Ascending aorta (tissue), 2 donors: ENCODE results near the gene PCSK5. TPM values are rescaled to one million over a fixed set of nuclear protein-coding genes. Genes with fewer than 3 reads are reported as not detected.
A peak's percentile ranks its signal among the peaks of the same experiment; 100 is the strongest.

Experiments used
- DNase-seq, 2 donors: peaks; one replicate each; pipeline ENCODE4 v3.0.0-alpha.2; 2019; ENCODE audit warnings: low spot score in 2 of 2
- H3K27ac ChIP-seq, 2 donors: fragments of 200-600 bp; sonication (generic); one replicate each; pipeline ENCODE4 v1.5.1; 2016 to 2017; ENCODE audit warnings: mild to moderate bottlenecking in 1 of 2
- H3K27me3 ChIP-seq: fragments of 200-600 bp; sonication (generic); one replicate; pipeline ENCODE4 v1.5.1; 2017
- H3K36me3 ChIP-seq, 2 donors: fragments of 200-600 bp; sonication (generic); one replicate each; pipeline ENCODE4 v1.5.1; 2016
- H3K4me1 ChIP-seq, 2 donors: fragments of 200-600 bp; sonication (generic); one replicate each; pipeline ENCODE4 v1.5.1; 2016 to 2017; ENCODE audit warnings: mild to moderate bottlenecking in 1 of 2
- H3K4me3 ChIP-seq, 2 donors: fragments of 200-600 bp; sonication (generic); one replicate each; pipeline ENCODE4 v1.5.1; 2016 to 2017; ENCODE audit warnings: mild to moderate bottlenecking in 1 of 2
- H3K9me3 ChIP-seq, 2 donors: fragments of 200-600 bp; sonication (generic); one replicate each; pipeline ENCODE4 v1.5.1; 2016
- intact Hi-C: fragments of 100-400 bp; cut with DNase I; formaldehyde crosslinking; loops from one replicate; pipeline ENCODE4 v1.15.1; 2023
- total RNA-seq: library from RNA; depleted of rRNA; stranded (reverse); fragments of >200 nt; gene quantifications from one replicate; pipeline ENCODE4 v1.1.0, GENCODE V29; 2016
- TF ChIP-seq, protein P1 (sequence below), 3 experiments: fragments of 200-600 bp in 2 of 3; fragments of 450-650 bp in 1 of 3; sonication (generic) in 2 of 3; IDR thresholded peaks; one replicate each; pipeline ENCODE4 v1.5.1; 2016 to 2019; ENCODE audit warnings: antibody characterized with exemption in 3 of 3, mild to moderate bottlenecking in 1 of 3, moderate library complexity in 1 of 3

PCSK5 gene
- total RNA-seq, 1 donor from 2014 or later: 66.3 TPM

DNA sequence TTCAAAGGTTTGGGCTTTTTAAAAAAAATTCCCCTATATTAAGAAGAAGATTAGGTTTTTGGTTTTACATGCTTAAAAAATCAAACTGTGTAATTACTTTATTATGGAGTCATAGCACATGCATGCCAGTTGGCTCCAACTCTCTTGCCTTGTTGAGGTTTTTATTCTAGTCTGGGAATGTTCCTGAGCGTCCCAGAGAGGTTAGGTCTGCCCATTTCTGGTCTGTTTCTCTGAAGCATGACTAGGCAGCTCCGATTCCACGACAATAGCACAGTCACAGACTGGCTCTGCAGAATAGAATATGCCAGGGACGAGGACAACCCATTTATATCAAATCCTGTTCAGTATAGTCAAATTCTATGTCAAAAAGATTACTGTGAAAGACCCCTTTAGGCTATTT, 217.0 kb downstream of the PCSK5 start:
- Histone ChIP-seq H3K9me3 (no peaks in the 10 kb centered on the region), H3K27me3 (no peaks in the 10 kb centered on the region), H3K36me3 (no peaks in the 10 kb centered on the region), H3K4me3 (no peak overlapping the region), H3K27ac (peak overlapping the region; percentile 84 to 87), H3K4me1 (peaks cover 17 to 52% of the 10 kb centered on the region in 2 donors)
- intact Hi-C loops: loop anchor here (5.0 to 10.0 kb wide), 2 partner anchors 215 to 453 kb away; partner anchors contain the start of gene PCSK5
- TF ChIP-seq, protein P1, sequence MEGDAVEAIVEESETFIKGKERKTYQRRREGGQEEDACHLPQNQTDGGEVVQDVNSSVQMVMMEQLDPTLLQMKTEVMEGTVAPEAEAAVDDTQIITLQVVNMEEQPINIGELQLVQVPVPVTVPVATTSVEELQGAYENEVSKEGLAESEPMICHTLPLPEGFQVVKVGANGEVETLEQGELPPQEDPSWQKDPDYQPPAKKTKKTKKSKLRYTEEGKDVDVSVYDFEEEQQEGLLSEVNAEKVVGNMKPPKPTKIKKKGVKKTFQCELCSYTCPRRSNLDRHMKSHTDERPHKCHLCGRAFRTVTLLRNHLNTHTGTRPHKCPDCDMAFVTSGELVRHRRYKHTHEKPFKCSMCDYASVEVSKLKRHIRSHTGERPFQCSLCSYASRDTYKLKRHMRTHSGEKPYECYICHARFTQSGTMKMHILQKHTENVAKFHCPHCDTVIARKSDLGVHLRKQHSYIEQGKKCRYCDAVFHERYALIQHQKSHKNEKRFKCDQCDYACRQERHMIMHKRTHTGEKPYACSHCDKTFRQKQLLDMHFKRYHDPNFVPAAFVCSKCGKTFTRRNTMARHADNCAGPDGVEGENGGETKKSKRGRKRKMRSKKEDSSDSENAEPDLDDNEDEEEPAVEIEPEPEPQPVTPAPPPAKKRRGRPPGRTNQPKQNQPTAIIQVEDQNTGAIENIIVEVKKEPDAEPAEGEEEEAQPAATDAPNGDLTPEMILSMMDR (IDR thresholded peaks at IDR 0.05): no peak
- peak; percentile 35 to 90 for DNase-seq

DNA sequence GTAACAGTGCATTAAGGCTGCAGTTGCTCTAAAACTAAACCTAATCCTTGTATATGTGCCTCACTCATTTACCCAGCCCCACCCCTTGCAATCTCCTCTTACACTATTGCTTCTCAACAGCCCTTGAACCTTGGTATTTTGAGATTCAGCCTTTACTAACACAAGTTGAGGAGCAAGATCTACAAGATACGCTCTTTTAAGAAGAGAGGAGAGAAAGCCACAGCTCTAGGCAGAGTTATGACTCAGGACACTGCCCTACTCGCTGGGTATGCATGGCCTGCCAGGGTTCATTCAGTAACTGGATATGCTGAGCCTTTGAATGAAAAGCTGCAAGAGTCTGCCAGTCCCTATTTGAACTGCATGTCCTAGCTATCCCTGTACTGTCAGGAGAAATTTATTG, 219.5 kb downstream of the PCSK5 start:
- no peaks in the 10 kb centered on the region for H3K9me3 ChIP-seq
- peak overlapping the region; percentile 84 to 87 for H3K27ac ChIP-seq
- intact Hi-C loops: loop anchor here (5.0 to 10.0 kb wide), 2 partner anchors 218 to 455 kb away; partner anchors contain the start of gene PCSK5
- H3K36me3 ChIP-seq: no peaks in the 10 kb centered on the region
- DNase-seq: peak in 1 of 2 donors; percentile 72
- no peak overlapping the region for H3K4me3 ChIP-seq
- TF ChIP-seq, protein P1 (IDR thresholded peaks at IDR 0.05): no peak
- H3K4me1 ChIP-seq: peaks cover 17 to 53% of the 10 kb centered on the region in 2 donors
- no peaks in the 10 kb centered on the region for H3K27me3 ChIP-seq

DNA sequence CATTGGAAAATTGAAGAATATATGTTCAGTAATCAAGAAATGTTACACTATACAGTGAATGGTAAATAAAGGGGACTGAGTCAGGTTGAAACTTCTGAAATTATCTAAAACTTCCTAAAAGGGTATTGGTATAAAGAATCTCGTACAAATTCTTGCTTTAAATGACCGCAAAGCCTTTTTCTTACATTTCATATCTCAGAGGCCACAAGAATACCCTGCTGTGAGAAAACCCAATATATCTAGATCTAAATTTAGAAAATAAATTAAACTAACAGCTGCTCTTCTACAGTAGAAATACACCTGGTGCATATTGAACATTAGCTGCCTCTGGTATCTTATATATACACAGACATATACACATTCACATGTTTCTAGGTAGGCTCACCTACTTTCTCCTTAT, 221.7 kb downstream of the PCSK5 start:
- Histone ChIP-seq H3K27ac (peak overlapping the region; percentile 6 to 38), H3K36me3 (no peaks in the 10 kb centered on the region), H3K4me1 (peaks cover 26 to 55% of the 10 kb centered on the region in 2 donors), H3K4me3 (no peak overlapping the region), H3K9me3 (no peaks in the 10 kb centered on the region), H3K27me3 (no peaks in the 10 kb centered on the region)
- intact Hi-C loops: no loop called here
- DNase-seq: no peak
- TF ChIP-seq, protein P1 (IDR thresholded peaks at IDR 0.05): no peak

DNA sequence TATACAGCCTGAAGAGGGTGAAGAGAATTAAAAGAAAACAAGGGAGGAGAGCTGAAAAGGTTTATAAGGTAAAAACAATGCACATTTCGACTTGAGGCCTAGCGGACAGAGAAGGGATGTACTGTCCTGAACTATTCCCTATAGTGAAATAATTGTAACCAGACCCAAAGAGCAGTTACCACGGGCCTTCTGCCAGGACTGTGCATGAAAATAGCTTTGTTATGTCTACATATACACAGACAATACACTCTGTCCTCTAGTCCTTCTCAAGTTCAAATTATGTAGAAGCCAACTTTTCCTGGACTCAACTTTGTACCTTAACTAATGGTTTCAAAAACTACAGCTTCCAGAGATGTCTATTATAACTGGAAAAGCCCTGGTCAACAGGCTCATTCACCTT, 223.7 kb downstream of the PCSK5 start:
- H3K4me1 ChIP-seq: peaks cover 14 to 54% of the 10 kb centered on the region in 2 donors
- no peak overlapping the region for H3K4me3 ChIP-seq
- DNase-seq: no peak
- H3K36me3 ChIP-seq: no peaks in the 10 kb centered on the region
- H3K27me3 ChIP-seq: no peaks in the 10 kb centered on the region
- intact Hi-C loops: no loop called here
- H3K27ac ChIP-seq: peak overlapping the region; percentile 54 to 81
- TF ChIP-seq, protein P1 (IDR thresholded peaks at IDR 0.05): no peak
- no peaks in the 10 kb centered on the region for H3K9me3 ChIP-seq

DNA sequence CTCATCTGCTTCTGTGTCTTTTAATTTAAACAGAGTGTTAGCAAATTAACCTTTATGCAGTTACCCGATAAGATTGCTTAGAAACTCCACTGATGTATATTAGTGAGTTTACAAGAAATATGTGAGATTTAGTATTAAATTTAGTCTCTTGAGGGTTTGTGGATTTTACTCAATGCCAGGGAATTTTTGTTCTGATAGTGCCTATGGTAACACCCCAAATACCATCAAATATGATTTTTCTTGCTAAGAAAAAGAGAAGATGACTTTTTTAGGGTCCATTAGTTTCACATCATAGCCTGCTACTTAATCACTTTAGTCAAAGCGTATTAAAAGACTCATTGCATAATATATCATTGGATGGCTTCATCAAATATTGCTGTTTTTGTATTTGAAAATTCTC, 224.9 kb downstream of the PCSK5 start:
- Histone ChIP-seq H3K27ac (peak overlapping the region; percentile 54 to 81), H3K27me3 (no peaks in the 10 kb centered on the region), H3K36me3 (no peaks in the 10 kb centered on the region), H3K4me3 (no peak overlapping the region), H3K4me1 (peaks cover 14 to 45% of the 10 kb centered on the region in 2 donors), H3K9me3 (no peaks in the 10 kb centered on the region)
- DNase-seq: no peak
- TF ChIP-seq, protein P1 (IDR thresholded peaks at IDR 0.05): no peak
- intact Hi-C loops: loop anchor here (5.0 kb wide), 3 partner anchors 47 to 277 kb away; partner anchors contain the start of gene RFK
